Body of pancreas (tissue), 4 donors: ENCODE measurements around the gene PRR14L. TPM values are rescaled to one million over a fixed set of nuclear protein-coding genes. Genes with fewer than 3 reads are reported as not detected.

Experiments
- ATAC-seq: fragments of 150-250 bp; one replicate; pipeline ENCODE4 v1.9.1; 2016
- DNase-seq, 4 donors: peaks; one replicate each; pipeline ENCODE4 v3.0.0-alpha.2; 2019
- H3K27ac ChIP-seq, 4 donors: fragments of 200-600 bp; sonication (generic); 1 replicate in 3 of 4; 2 replicates in 1 of 4; pipeline versions ENCODE4 v1.5.1 to v1.6.1; 2016 to 2019; ENCODE audit warnings: mild to moderate bottlenecking in 1 of 4, mixed read lengths in 1 of 4, moderate library complexity in 1 of 4
- H3K27me3 ChIP-seq, 2 donors: fragments of 200-600 bp; sonication (generic); one replicate each; pipeline ENCODE4 v1.6.0; 2016; ENCODE audit warnings: mild to moderate bottlenecking in 1 of 2
- H3K36me3 ChIP-seq, 2 donors: fragments of 200-600 bp; sonication (generic); replicated peaks in 1 of 2; 2 replicates each; pipeline ENCODE4 v1.5.1; 2016; ENCODE audit warnings: low read depth in 2 of 2; ENCODE audit not compliant: insufficient read depth in 1 of 2
- H3K4me1 ChIP-seq: fragments of 200-600 bp; sonication (generic); one replicate; pipeline ENCODE4 v1.6.0; 2016
- H3K4me3 ChIP-seq, 2 donors: fragments of 200-600 bp; sonication (generic); 1 replicate in 1 of 2; 2 replicates in 1 of 2; pipeline ENCODE4 v1.5.1; 2016 to 2019
- H3K9me3 ChIP-seq, 3 donors: fragments of 200-600 bp; sonication (generic); 1 replicate in 2 of 3; 2 replicates in 1 of 3; pipeline ENCODE4 v1.5.1; 2016
- POLR2A ChIP-seq, 3 donors: fragments of 450-650 bp; IDR thresholded peaks; one replicate each; pipeline ENCODE4 v1.6.1; 2016; ENCODE audit warnings: antibody characterized with exemption in 3 of 3, mild to moderate bottlenecking in 2 of 3
- WGBS, 2 donors: methylation state at CpG; one replicate each; pipeline ENCODE4 v1.1.5; 2017; 5-methylcytosine and 5-hydroxymethylcytosine counted together
- intact Hi-C: fragments of 100-400 bp; cut with DNase I; formaldehyde crosslinking; loops from one replicate; pipeline ENCODE4 v1.15.1; 2023
- small RNA-seq: library from RNA; depleted of rRNA; stranded (forward); fragments of <200 nt; gene quantifications from one replicate; pipeline ENCODE3, GENCODE V24; 2016
- total RNA-seq, 2 donors: library from RNA; depleted of rRNA; stranded (reverse); fragments of >200 nt; gene quantifications; one replicate each; pipeline ENCODE4 v1.1.0, GENCODE V29; 2016
- TF ChIP-seq, protein P1 (sequence below), 7 experiments: fragments of 450-650 bp in 4 of 7; fragments of 200-600 bp in 3 of 7; sonication (generic) in 3 of 7; IDR thresholded peaks; one replicate each; pipeline ENCODE4 v1.5.1; 2016 to 2019; ENCODE audit warnings: antibody characterized with exemption in 7 of 7

PRR14L gene
- total RNA-seq, 2 donors from 2014 or later, result 11.9 to 28.7 TPM

DNA sequence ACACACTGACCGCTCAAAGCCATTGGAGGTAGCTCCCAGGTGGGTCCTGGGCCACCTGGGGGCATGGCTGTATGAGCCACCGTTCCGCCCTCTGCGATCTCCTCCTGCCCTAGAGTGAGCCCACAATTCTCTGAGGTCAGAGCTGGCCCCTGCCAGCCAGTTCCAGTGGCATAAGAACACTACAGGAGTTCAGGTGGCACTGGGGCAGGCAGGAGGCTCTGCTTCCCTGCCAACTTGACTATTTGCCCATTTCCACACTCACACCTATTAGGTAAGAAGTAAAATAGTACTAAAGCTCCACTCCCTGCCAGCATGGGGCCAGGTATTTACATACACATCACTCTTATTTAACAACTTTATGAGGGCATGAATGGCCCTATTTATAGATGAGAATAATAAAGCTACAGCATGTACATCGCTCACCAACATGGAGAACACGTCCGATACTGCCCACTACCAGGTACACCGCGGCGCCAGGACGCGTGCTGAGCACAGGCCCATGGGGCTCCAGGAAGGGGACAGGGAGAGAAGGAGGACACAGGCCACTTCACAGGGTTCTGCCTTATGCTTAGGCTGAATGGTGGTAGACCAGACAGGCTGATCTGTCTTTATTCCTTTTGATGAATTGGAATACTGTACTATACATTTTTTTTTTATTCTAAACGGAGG, 114.2 kb downstream of the PRR14L start:
- Histone ChIP-seq H3K4me3 (no peak overlapping the region), H3K9me3 (no peaks in the 10 kb centered on the region), H3K4me1 (peaks cover 32% of the 10 kb centered on the region), H3K27me3 (no peaks in the 10 kb centered on the region), H3K36me3 (no peaks in the 10 kb centered on the region), H3K27ac (peak overlapping the region in 3 of 4 donors; percentile 41 to 56 (median 52))
- intact Hi-C loops, result no loop called here
- TF ChIP-seq POLR2A (IDR thresholded peaks at IDR 0.05), result no peak
- TF ChIP-seq, protein P1, sequence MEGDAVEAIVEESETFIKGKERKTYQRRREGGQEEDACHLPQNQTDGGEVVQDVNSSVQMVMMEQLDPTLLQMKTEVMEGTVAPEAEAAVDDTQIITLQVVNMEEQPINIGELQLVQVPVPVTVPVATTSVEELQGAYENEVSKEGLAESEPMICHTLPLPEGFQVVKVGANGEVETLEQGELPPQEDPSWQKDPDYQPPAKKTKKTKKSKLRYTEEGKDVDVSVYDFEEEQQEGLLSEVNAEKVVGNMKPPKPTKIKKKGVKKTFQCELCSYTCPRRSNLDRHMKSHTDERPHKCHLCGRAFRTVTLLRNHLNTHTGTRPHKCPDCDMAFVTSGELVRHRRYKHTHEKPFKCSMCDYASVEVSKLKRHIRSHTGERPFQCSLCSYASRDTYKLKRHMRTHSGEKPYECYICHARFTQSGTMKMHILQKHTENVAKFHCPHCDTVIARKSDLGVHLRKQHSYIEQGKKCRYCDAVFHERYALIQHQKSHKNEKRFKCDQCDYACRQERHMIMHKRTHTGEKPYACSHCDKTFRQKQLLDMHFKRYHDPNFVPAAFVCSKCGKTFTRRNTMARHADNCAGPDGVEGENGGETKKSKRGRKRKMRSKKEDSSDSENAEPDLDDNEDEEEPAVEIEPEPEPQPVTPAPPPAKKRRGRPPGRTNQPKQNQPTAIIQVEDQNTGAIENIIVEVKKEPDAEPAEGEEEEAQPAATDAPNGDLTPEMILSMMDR (IDR thresholded peaks at IDR 0.05), result no peak
- WGBS, 2 donors, result 80 to 81% methylated on average over 12 to 13 of the region's 13 CpGs
- peak in 3 of 4 donors; percentile 55 to 71 (median 58) for DNase-seq
- no peak for ATAC-seq

DNA sequence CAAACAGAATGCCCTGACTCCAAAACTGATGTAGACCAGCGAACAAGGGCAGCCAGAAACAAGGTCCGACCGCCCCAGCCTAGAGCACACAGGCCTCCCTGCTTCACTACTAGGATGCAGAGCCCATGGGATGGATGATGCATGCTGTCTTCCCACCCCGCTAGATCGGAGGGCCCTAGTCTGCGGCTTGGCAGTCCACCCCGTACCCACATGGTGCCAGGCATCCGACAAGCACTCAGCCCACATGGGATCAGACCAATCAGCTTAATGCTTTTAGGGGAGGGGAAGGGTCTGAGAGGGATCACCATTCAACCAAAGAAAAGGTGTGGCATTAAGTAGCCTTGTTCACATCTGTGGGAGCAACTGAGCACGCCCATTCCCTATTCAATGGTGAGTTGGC, 118.5 kb downstream of the PRR14L start:
- Histone ChIP-seq H3K27ac (peak overlapping the region; percentile 2 to 91 (median 84)), H3K4me1 (peaks cover 72% of the 10 kb centered on the region), H3K27me3 (no peaks in the 10 kb centered on the region), H3K9me3 (no peaks in the 10 kb centered on the region), H3K36me3 (no peaks in the 10 kb centered on the region), H3K4me3 (no peak overlapping the region)
- intact Hi-C loops, result no loop called here
- ATAC-seq (no peak), DNase-seq (no peak)
- 83% methylated on average over 1 to 9 of the region's 9 CpGs for WGBS, 2 donors
- TF ChIP-seq POLR2A (IDR thresholded peaks at IDR 0.05), result no peak
- TF ChIP-seq, protein P1 (IDR thresholded peaks at IDR 0.05), result no peak

Small RNA genes lying within 50 kb of the gene (small RNA-seq; reads per million reads assigned to genes)
- gene RN7SL20P, result not detected

Other genes with a start within 250 kb of the PRR14L start
- gene PISD, start 87.9 kb downstream of the PRR14L start, total RNA-seq, result 10 to 100 TPM; 22.3 to 31.3 TPM
- 10 to 100 TPM; 21.4 to 40.0 TPM for gene DEPDC5, start 3.9 kb upstream of the PRR14L start, total RNA-seq
- gene YWHAH, start 194.4 kb upstream of the PRR14L start, total RNA-seq, result 10 to 100 TPM; 62.6 to 77.8 TPM